Right atrium auricular region (tissue), 2 donors: Measurements from ENCODE around the gene DMKN. TPM values are rescaled to one million over a fixed set of nuclear protein-coding genes. Genes with fewer than 3 reads are reported as not detected.

Source experiments
- DNase-seq: peaks from one replicate; pipeline ENCODE4 v3.0.0-alpha.2; 2019; ENCODE audit warnings: low spot score
- H3K27ac ChIP-seq, 2 donors: fragments of 200-600 bp; sonication (generic); 1 replicate in 1 of 2; 2 replicates in 1 of 2; pipeline ENCODE4 v1.5.1; 2016 to 2019
- H3K27me3 ChIP-seq, 2 donors: fragments of 200-600 bp; sonication (generic); one replicate each; pipeline versions ENCODE4 v1.5.1 to v1.6.0; 2017 to 2019
- H3K36me3 ChIP-seq: fragments of 200-600 bp; sonication (generic); one replicate; pipeline ENCODE4 v1.5.1; 2016
- H3K4me1 ChIP-seq, 2 donors: fragments of 200-600 bp; sonication (generic); one replicate each; pipeline versions ENCODE4 v1.5.1 to v1.6.0; 2017 to 2019
- H3K4me3 ChIP-seq, 2 donors: fragments of 200-600 bp; sonication (generic); 1 replicate in 1 of 2; 2 replicates in 1 of 2; pipeline ENCODE4 v1.5.1; 2017 to 2019; ENCODE audit warnings: mild to moderate bottlenecking in 1 of 2, moderate library complexity in 1 of 2
- H3K9me3 ChIP-seq, 2 donors: fragments of 200-600 bp; sonication (generic); one replicate each; pipeline ENCODE4 v1.5.1; 2019
- total RNA-seq, 2 donors: library from RNA; depleted of rRNA; stranded (reverse); fragments of >200 nt; gene quantifications; one replicate each; pipeline ENCODE4 v1.1.0, GENCODE V29; 2016
- TF ChIP-seq, protein P1 (sequence below), 2 donors: fragments of 200-600 bp; sonication (generic); IDR thresholded peaks; one replicate each; pipeline ENCODE4 v1.5.1; 2019; ENCODE audit warnings: antibody characterized with exemption in 2 of 2

Gene DMKN
- total RNA-seq, 2 donors from 2014 or later = 6.9 to 52.4 TPM

- TF ChIP-seq, protein P1, sequence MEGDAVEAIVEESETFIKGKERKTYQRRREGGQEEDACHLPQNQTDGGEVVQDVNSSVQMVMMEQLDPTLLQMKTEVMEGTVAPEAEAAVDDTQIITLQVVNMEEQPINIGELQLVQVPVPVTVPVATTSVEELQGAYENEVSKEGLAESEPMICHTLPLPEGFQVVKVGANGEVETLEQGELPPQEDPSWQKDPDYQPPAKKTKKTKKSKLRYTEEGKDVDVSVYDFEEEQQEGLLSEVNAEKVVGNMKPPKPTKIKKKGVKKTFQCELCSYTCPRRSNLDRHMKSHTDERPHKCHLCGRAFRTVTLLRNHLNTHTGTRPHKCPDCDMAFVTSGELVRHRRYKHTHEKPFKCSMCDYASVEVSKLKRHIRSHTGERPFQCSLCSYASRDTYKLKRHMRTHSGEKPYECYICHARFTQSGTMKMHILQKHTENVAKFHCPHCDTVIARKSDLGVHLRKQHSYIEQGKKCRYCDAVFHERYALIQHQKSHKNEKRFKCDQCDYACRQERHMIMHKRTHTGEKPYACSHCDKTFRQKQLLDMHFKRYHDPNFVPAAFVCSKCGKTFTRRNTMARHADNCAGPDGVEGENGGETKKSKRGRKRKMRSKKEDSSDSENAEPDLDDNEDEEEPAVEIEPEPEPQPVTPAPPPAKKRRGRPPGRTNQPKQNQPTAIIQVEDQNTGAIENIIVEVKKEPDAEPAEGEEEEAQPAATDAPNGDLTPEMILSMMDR (IDR thresholded peaks at IDR 0.05) = no peak
- no peak for DNase-seq
Observed at GRCh38 chr19:35545855-35546381, 32.5 kb upstream of the DMKN start.

GRCh38 chr19:35545001-35545854 lies 31.8 kb upstream of the DMKN start, which contains the start of gene TMEM147:
Gene TMEM147, plus strand, starts transcription at chr19:35545626. Its CDS starts 114 bp downstream, at chr19:35545740.
- Histone ChIP-seq H3K36me3 (no peaks in the 10 kb centered on the region), H3K27ac (peak within 1 kb of the TSS; percentile 86 to 89), H3K4me3 (peak within 1 kb of the TSS; percentile 86 to 88), H3K4me1 (peaks cover 0 to 22% of the 10 kb centered on the region in 2 donors), H3K27me3 (no peaks in the 10 kb centered on the region), H3K9me3 (no peaks in the 10 kb centered on the region)
- peak; percentile 92 for DNase-seq
- TF ChIP-seq, protein P1 (IDR thresholded peaks at IDR 0.05) = peak in 1 of 2 donors; percentile 15

More at GRCh38 chr19:35545855-35546381, 32.5 kb upstream of the DMKN start:
- H3K4me1 ChIP-seq = peaks cover 0 to 22% of the 10 kb centered on the region in 2 donors
- peak overlapping the region; percentile 86 to 88 for H3K4me3 ChIP-seq
- H3K27ac ChIP-seq = peak overlapping the region; percentile 86 to 89
- H3K27me3 ChIP-seq = no peaks in the 10 kb centered on the region
- no peaks in the 10 kb centered on the region for H3K9me3 ChIP-seq
- no peaks in the 10 kb centered on the region for H3K36me3 ChIP-seq

GRCh38 chr19:35544110-35544802 lies 30.8 kb upstream of the DMKN start:
- DNase-seq = no peak
- H3K27ac ChIP-seq = peak overlapping the region in 1 of 2 donors; percentile 89
- peak overlapping the region; percentile 86 to 88 for H3K4me3 ChIP-seq
- no peaks in the 10 kb centered on the region for H3K9me3 ChIP-seq
- H3K27me3 ChIP-seq = no peaks in the 10 kb centered on the region
- peaks cover 0 to 22% of the 10 kb centered on the region in 2 donors for H3K4me1 ChIP-seq
- TF ChIP-seq, protein P1 (IDR thresholded peaks at IDR 0.05) = no peak
- H3K36me3 ChIP-seq = no peaks in the 10 kb centered on the region

GRCh38 chr19:35543280-35544109 lies 30.0 kb upstream of the DMKN start:
- H3K27me3 ChIP-seq = no peaks in the 10 kb centered on the region
- DNase-seq = no peak
- TF ChIP-seq, protein P1 (IDR thresholded peaks at IDR 0.05) = no peak
- H3K4me1 ChIP-seq = peaks cover 0 to 22% of the 10 kb centered on the region in 2 donors
- no peak overlapping the region for H3K4me3 ChIP-seq
- no peaks in the 10 kb centered on the region for H3K36me3 ChIP-seq
- H3K27ac ChIP-seq = no peak overlapping the region
- H3K9me3 ChIP-seq = no peaks in the 10 kb centered on the region

DNA sequence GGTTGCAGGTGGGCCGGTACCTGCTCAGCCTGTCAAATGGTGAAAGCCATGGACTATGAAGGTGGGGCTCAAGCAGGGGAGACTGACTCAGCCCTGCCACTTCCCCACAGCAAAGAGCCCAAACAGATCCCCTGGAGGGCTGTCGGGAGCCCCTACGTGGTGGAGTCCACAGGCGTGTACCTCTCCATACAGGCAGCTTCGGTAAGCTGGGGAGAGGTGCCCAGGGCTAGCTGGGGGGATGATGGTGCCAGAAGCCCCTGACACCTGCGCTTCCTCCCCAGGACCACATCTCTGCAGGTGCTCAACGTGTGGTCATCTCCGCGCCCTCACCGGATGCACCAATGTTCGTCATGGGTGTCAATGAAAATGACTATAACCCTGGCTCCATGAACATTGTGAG lies 28.8 kb upstream of the DMKN start:
- H3K9me3 ChIP-seq = no peaks in the 10 kb centered on the region
- no peaks in the 10 kb centered on the region for H3K27me3 ChIP-seq
- no peak overlapping the region for H3K27ac ChIP-seq
- no peak overlapping the region for H3K4me3 ChIP-seq
- H3K36me3 ChIP-seq = no peaks in the 10 kb centered on the region
- peaks cover 0 to 22% of the 10 kb centered on the region in 2 donors for H3K4me1 ChIP-seq
- no peak for DNase-seq
- TF ChIP-seq, protein P1 (IDR thresholded peaks at IDR 0.05) = no peak
